BLaER1 treated with 17β-estradiol and CSF1 and Interleukin-3, amounts not matched to agents 10 nM and 100 nM (cell line): Measurements from ENCODE around the gene POLR3E.

Experiments
- H3K27ac ChIP-seq, 11 experiments: shearing (Covaris generic); formaldehyde crosslinking; 2 replicates each; pipeline ENCODE4 v1.8.1; 2022
- H3K27me3 ChIP-seq, 11 experiments: shearing (Covaris generic); formaldehyde crosslinking; 2 replicates each; pipeline ENCODE4 v1.8.1; 2022
- H3K36me3 ChIP-seq, 11 experiments: shearing (Covaris generic); formaldehyde crosslinking; 2 replicates each; pipeline ENCODE4 v1.8.1; 2022
- H3K4me1 ChIP-seq, 10 experiments: shearing (Covaris generic); formaldehyde crosslinking; 2 replicates each; pipeline ENCODE4 v1.8.1; 2022
- H3K4me2 ChIP-seq, 11 experiments: shearing (Covaris generic); formaldehyde crosslinking; 2 replicates each; pipeline ENCODE4 v1.8.1; 2022
- H3K4me3 ChIP-seq, 10 experiments: shearing (Covaris generic); formaldehyde crosslinking; 2 replicates each; pipeline ENCODE4 v1.8.1; 2022
- H3K9ac ChIP-seq, 11 experiments: shearing (Covaris generic); formaldehyde crosslinking; 2 replicates each; pipeline ENCODE4 v1.8.1; 2022
- H3K9me3 ChIP-seq, 11 experiments: shearing (Covaris generic); formaldehyde crosslinking; replicated peaks in 1 of 11; 2 replicates each; pipeline ENCODE4 v1.8.1; 2022
- H4K20me1 ChIP-seq, 11 experiments: shearing (Covaris generic); formaldehyde crosslinking; 2 replicates each; pipeline ENCODE4 v1.8.1; 2022
- Cebpa-rat ChIP-seq, 11 experiments: shearing (Covaris generic); IDR thresholded peaks; 2 replicates each; pipeline ENCODE4 v1.8.1; 2022

POLR3E gene

DNA sequence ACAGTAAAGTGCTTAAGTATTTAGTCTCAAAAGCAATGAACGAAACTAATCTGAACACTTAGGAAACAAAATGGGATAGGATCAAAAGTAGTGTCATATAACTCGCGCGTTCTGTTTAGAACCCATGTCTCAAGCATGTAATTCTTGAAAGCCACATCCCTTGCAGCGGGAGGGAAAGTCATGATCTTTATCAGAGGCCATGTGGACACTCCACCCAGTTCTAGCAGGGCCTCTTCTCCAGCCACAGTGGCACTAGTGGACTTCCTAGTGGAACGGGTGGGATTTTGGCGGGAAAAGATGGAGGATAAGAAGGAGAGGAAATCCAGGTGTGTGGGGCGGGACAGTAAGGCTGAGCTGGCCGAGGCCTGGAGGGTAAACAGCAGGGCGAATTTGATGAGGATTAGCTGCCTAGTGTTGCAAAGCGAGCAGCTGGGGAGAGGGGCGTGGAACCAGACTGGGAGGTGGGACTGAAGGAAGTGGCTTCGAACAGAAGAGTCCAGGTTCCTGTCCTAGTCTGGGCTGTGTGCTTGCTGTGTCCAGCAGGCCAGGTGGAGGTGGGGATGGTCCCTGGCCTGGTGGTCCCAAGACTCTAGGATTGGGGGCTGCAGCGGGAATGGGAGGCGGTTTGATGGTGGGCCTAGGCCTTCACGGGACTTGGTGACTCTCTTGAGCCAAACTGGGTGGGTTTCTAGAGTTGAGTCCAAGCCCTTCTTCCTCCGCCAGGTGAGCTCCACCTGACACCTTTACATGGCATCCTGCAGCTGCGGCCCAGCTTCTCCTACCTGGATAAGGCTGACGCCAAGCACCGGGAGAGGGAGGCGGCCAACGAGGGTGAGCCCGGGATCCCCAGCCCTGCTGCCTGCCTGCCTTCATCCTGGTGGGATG lies 15.9 kb downstream of the POLR3E start:
- Histone ChIP-seq H3K27ac (no peak overlapping the region), H4K20me1 (peaks cover 0 to 93% (median 44%) of the 10 kb centered on the region in 11 experiments; a peak in 17 of 22 replicates), H3K36me3 (peaks cover 97 to 100% (median 100%) of the 10 kb centered on the region in 11 experiments), H3K9ac (no peak overlapping the region), H3K4me1 (no peaks in the 10 kb centered on the region), H3K27me3 (no peaks in the 10 kb centered on the region), H3K4me2 (no peak overlapping the region), H3K9me3 (no peaks in the 10 kb centered on the region), H3K4me3 (no peak overlapping the region)
- no peak for TF ChIP-seq Cebpa-rat (IDR thresholded peaks at IDR 0.05)

DNA sequence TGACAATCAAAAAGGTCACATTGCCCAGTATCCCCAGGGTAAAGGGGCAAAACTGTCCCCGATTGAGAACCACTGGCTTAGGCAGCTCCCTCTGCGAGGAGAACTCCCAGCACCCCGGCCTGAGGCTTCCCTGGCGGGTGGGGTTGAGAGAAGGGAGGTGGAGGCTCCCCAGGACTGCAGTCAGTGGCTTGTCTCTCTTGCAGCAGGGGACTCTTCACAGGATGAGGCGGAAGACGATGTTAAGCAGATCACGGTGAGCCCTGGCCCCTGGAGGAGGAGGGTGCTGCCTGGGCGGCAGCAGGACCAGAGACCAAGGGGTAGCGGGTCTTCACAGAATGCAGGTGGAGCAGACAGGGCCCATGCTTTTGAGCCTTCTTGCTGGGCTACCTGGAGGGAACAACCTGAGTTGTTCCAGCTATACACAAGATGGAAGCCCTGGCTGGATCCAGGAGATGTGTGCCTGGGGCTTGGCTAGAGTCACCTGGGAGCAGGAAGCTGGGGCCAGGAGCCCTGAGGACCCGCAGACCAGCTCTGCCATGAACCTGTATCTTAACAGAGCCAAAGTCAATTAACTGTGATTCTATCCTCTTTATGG lies 16.8 kb downstream of the POLR3E start:
- Histone ChIP-seq H4K20me1 (peaks cover 0 to 93% (median 42%) of the 10 kb centered on the region in 11 experiments; a peak in 17 of 22 replicates), H3K27ac (no peak overlapping the region; a peak in 1 of 22 replicates), H3K4me3 (no peak overlapping the region), H3K27me3 (no peaks in the 10 kb centered on the region), H3K36me3 (peaks cover 97 to 100% (median 100%) of the 10 kb centered on the region in 11 experiments), H3K4me1 (no peaks in the 10 kb centered on the region), H3K9ac (no peak overlapping the region), H3K9me3 (no peaks in the 10 kb centered on the region), H3K4me2 (no peak overlapping the region)
- no peak for TF ChIP-seq Cebpa-rat (IDR thresholded peaks at IDR 0.05)

DNA sequence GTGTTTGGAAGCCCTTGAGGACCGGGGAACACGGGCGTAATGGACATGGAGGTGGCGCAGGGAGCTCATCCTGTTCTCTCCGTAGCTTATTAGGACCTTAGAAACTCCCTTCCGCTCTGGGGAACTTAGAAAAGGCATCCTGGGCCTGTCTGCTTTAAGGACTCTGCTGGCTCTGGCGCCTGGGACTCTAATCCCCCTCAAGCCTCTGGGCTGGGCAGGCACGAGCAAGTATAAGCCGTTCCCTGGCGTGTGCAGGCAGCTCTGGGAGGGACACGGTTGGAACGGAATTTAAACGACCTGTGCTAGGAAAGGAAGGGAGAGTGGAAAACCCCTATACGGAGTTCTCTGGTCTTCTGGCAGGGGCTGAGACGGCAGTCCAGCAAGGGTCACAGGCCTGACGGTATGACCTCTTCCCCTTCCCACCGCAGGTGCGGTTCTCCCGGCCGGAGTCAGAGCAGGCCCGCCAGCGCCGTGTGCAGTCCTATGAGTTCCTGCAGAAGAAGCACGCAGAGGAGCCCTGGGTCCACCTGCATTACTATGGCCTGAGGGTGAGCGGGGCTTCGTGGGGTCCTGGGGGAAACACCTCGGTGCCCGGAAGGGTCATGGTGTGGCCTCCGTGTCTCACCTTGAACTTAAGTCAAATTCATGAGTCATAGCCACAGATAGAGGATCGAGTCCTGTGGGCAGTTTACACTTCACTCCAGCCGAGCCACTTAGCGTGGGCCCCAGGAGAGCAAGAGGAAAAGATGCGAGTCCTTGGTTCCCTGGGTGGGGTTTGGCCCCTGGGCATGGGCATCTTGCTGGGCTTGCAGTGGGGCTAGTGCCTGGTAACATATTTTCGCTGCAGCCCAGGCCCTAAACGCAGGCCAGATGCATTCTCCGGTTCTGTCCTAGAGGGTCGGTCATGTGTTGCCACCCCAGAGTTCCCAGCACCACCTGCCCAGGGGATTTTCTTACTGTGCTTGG lies 17.7 kb downstream of the POLR3E start:
- peaks cover 95 to 100% (median 100%) of the 10 kb centered on the region in 11 experiments for H3K36me3 ChIP-seq
- H3K4me1 ChIP-seq: no peaks in the 10 kb centered on the region
- no peak overlapping the region for H3K9ac ChIP-seq
- TF ChIP-seq Cebpa-rat (IDR thresholded peaks at IDR 0.05): no peak
- no peak overlapping the region for H3K27ac ChIP-seq
- no peaks in the 10 kb centered on the region for H3K9me3 ChIP-seq
- no peak overlapping the region for H3K4me2 ChIP-seq
- no peak overlapping the region for H3K4me3 ChIP-seq
- no peaks in the 10 kb centered on the region for H3K27me3 ChIP-seq
- H4K20me1 ChIP-seq: peaks cover 0 to 90% (median 44%) of the 10 kb centered on the region in 11 experiments; a peak in 17 of 22 replicates

DNA sequence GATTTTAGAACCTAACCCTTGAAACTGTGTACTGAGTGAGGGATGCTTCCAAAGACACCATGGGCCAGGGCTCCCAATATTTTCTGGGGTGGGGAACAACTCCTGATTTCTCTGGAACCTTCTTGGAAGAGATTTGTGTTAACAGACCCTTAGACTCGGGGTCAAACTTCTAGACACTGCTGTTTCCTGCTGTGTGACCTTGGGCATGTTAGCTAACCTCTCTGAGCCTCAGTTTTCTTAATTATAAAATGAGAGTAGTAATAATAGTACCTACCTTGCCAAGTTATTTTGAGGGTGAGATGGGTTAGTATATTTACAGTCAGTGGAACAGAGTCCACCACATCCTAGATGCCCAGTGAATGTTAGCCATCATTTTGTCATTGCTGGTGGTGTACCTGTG lies 18.8 kb downstream of the POLR3E start:
- Histone ChIP-seq H4K20me1 (peaks cover 0 to 95% (median 51%) of the 10 kb centered on the region in 11 experiments; a peak in 20 of 22 replicates), H3K4me3 (no peak overlapping the region), H3K9me3 (no peaks in the 10 kb centered on the region), H3K27me3 (no peaks in the 10 kb centered on the region), H3K4me1 (no peaks in the 10 kb centered on the region), H3K27ac (no peak overlapping the region), H3K9ac (no peak overlapping the region), H3K4me2 (no peak overlapping the region), H3K36me3 (peaks cover 96 to 100% (median 100%) of the 10 kb centered on the region in 11 experiments)
- no peak for TF ChIP-seq Cebpa-rat (IDR thresholded peaks at IDR 0.05)

DNA sequence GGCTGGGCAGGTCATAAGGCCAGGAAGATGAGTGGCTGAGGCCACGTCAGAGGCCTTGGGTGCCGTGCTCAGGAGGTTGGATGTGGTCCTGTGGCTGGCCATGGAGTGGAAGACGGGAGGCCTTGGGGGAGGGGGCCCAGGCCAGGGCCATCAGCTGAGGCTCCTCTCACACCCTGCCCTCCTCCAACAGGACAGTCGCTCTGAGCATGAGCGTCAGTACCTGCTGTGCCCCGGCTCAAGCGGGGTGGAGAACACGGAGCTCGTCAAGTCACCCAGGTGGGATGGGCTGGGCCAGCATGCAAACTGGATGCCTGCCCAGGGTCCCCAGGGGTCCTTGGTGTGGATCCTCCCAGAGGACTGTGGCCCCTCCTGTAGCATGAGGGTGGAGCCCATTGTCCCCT lies 19.2 kb downstream of the POLR3E start:
- no peak overlapping the region for H3K9ac ChIP-seq
- H3K27ac ChIP-seq: no peak overlapping the region
- H3K9me3 ChIP-seq: no peaks in the 10 kb centered on the region
- no peaks in the 10 kb centered on the region for H3K27me3 ChIP-seq
- TF ChIP-seq Cebpa-rat (IDR thresholded peaks at IDR 0.05): no peak
- no peak overlapping the region for H3K4me2 ChIP-seq
- peaks cover 94 to 100% (median 100%) of the 10 kb centered on the region in 11 experiments for H3K36me3 ChIP-seq
- no peaks in the 10 kb centered on the region for H3K4me1 ChIP-seq
- H4K20me1 ChIP-seq: peaks cover 0 to 95% (median 51%) of the 10 kb centered on the region in 11 experiments; a peak in 21 of 22 replicates
- H3K4me3 ChIP-seq: no peak overlapping the region

DNA sequence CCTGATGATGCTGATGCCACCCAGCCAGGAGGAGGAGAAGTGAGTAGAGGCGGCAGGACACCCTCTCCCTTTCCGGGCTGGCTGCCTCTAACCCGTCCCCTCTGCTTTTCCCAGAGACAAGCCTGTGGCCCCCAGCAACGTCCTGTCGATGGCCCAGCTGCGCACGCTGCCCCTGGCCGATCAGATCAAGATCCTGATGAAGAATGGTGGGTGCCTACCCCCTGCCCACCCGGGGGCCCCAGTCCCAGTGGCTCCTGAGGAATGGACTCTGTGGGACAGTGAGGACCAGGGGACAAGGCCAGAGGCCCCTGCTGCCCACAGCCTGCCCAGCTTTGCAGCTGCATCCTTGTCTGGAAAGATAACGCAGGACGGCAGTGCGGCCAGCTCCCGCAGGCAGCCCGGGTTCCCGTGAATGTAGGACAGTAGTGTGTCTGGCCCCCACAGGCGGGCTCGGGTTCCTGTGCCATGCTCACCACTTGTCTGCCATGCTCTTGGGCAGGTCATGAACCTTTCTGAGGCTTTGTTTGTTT lies 19.9 kb downstream of the POLR3E start:
- H3K36me3 ChIP-seq: peaks cover 94 to 100% (median 100%) of the 10 kb centered on the region in 11 experiments
- peaks cover 0 to 95% (median 55%) of the 10 kb centered on the region in 11 experiments; a peak in 21 of 22 replicates for H4K20me1 ChIP-seq
- H3K9me3 ChIP-seq: no peaks in the 10 kb centered on the region
- H3K27me3 ChIP-seq: no peaks in the 10 kb centered on the region
- no peak overlapping the region for H3K27ac ChIP-seq
- no peak overlapping the region for H3K4me3 ChIP-seq
- H3K9ac ChIP-seq: no peak overlapping the region
- H3K4me1 ChIP-seq: no peaks in the 10 kb centered on the region
- TF ChIP-seq Cebpa-rat (IDR thresholded peaks at IDR 0.05): no peak
- no peak overlapping the region for H3K4me2 ChIP-seq

DNA sequence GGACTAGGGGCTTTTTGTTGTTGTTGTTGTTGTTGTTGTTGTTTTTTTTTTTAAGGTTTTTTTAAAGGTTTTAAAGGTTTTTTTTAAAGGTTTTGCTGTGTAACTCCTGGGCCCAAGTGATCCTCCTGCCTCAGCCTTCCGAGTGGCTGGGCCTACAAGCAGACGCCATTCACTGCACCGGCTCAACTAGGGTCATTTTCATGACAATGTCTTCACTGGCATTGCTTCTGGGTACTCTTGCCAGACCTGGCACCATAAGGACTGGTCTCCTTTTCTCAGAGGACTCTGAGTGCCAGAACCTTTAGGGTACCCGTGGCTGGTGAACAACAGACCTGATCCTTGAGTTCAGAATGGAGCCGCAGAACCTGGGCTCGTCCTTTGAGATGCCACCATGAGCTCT lies 20.4 kb downstream of the POLR3E start:
- no peaks in the 10 kb centered on the region for H3K27me3 ChIP-seq
- H4K20me1 ChIP-seq: peaks cover 0 to 96% (median 60%) of the 10 kb centered on the region in 11 experiments; a peak in 21 of 22 replicates
- H3K9me3 ChIP-seq: no peaks in the 10 kb centered on the region
- TF ChIP-seq Cebpa-rat (IDR thresholded peaks at IDR 0.05): no peak
- H3K27ac ChIP-seq: no peak overlapping the region
- peaks cover 94 to 100% (median 100%) of the 10 kb centered on the region in 11 experiments for H3K36me3 ChIP-seq
- H3K9ac ChIP-seq: no peak overlapping the region
- no peak overlapping the region for H3K4me2 ChIP-seq
- H3K4me3 ChIP-seq: no peak overlapping the region
- no peaks in the 10 kb centered on the region for H3K4me1 ChIP-seq

DNA sequence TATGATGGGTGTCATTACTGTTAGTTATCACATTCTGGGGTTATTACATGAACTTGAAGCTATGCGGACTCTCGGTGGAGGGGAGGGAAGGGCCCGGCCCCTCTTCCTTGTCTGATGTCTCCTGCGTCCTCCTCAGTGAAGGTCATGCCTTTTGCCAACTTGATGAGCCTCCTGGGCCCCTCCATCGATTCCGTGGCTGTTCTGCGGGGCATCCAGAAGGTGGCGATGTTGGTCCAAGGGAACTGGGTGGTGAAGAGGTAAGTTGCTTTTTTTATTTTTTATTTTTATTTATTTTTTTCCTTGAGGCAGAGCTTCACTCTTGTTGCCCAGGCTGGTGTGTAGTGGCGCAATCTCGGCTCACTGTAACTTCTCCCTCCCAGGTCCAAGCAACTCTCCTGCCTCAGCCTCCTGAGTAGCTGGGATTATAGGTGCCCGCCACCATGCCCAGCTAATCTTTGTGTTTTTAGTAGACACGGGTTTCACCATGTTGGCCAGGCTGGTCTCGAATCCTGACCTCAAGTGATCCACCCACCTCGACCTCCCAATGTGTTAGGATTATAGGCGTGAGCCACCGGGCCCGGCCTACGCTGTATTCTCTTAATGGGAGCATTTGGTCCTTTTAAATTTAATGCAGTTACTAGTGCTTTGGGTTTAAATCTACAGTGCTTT lies 21.6 kb downstream of the POLR3E start:
- Histone ChIP-seq H3K27me3 (no peaks in the 10 kb centered on the region), H3K4me2 (no peak overlapping the region), H4K20me1 (peaks cover 0 to 96% (median 62%) of the 10 kb centered on the region in 11 experiments; a peak in 21 of 22 replicates), H3K4me1 (no peaks in the 10 kb centered on the region), H3K36me3 (peaks cover 91 to 100% (median 100%) of the 10 kb centered on the region in 11 experiments), H3K27ac (no peak overlapping the region), H3K9me3 (no peaks in the 10 kb centered on the region), H3K4me3 (no peak overlapping the region), H3K9ac (no peak overlapping the region; a peak in 2 of 22 replicates)
- TF ChIP-seq Cebpa-rat (IDR thresholded peaks at IDR 0.05): no peak
